Thyroid gland (tissue), 4 donors: ENCODE data around the gene RSPH4A.
"Not testable (repeated sequence)": the region's sequence is repeated elsewhere in the genome, so short reads cannot be mapped to it uniquely, and the experiment has no call there.

ENCODE experiments used
- POLR2A ChIP-seq, 2 donors: fragments of 450-650 bp; IDR thresholded peaks; one replicate each; pipeline ENCODE4 v1.6.1; 2017; ENCODE audit warnings: antibody characterized with exemption in 2 of 2, mild to moderate bottlenecking in 2 of 2, moderate library complexity in 1 of 2
- TF ChIP-seq, protein P1 (sequence below), 6 experiments: fragments of 200-600 bp in 3 of 6; fragments of 450-650 bp in 3 of 6; sonication (generic) in 3 of 6; IDR thresholded peaks; one replicate each; pipeline ENCODE4 v1.5.1; 2016 to 2019; ENCODE audit warnings: antibody characterized with exemption in 6 of 6, mild to moderate bottlenecking in 2 of 6, inconsistent platforms in 1 of 6, moderate library complexity in 1 of 6

- TF ChIP-seq, protein P1, sequence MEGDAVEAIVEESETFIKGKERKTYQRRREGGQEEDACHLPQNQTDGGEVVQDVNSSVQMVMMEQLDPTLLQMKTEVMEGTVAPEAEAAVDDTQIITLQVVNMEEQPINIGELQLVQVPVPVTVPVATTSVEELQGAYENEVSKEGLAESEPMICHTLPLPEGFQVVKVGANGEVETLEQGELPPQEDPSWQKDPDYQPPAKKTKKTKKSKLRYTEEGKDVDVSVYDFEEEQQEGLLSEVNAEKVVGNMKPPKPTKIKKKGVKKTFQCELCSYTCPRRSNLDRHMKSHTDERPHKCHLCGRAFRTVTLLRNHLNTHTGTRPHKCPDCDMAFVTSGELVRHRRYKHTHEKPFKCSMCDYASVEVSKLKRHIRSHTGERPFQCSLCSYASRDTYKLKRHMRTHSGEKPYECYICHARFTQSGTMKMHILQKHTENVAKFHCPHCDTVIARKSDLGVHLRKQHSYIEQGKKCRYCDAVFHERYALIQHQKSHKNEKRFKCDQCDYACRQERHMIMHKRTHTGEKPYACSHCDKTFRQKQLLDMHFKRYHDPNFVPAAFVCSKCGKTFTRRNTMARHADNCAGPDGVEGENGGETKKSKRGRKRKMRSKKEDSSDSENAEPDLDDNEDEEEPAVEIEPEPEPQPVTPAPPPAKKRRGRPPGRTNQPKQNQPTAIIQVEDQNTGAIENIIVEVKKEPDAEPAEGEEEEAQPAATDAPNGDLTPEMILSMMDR (IDR thresholded peaks at IDR 0.05) = not testable (repeated sequence)
- not testable (repeated sequence) for TF ChIP-seq POLR2A (IDR thresholded peaks at IDR 0.05)
These were observed 12.4 kb upstream of the RSPH4A start for GRCh38 chr6:116603916-116604315.
